Lower leg skin (tissue), 4 donors: ENCODE data around the gene PNMA6A. TPM values are rescaled to one million over a fixed set of nuclear protein-coding genes. Genes with fewer than 3 reads are reported as not detected.
"Not testable (repeated sequence)": the region's sequence is repeated elsewhere in the genome, so short reads cannot be mapped to it uniquely, and the experiment has no call there.

Experiments used
- DNase-seq, 2 donors: peaks; one replicate each; pipeline ENCODE4 v3.0.0-alpha.2; 2019; ENCODE audit warnings: low spot score in 2 of 2
- H3K4me3 ChIP-seq: fragments of 200-600 bp; sonication (generic); 2 replicates; pipeline ENCODE4 v1.5.1; 2017; ENCODE audit warnings: mild to moderate bottlenecking, low read depth; ENCODE audit not compliant: poor library complexity, severe bottlenecking
- POLR2A ChIP-seq, 2 donors: fragments of 450-650 bp; IDR thresholded peaks; one replicate each; pipeline ENCODE4 v1.6.1; 2016 to 2017; ENCODE audit warnings: antibody characterized with exemption in 2 of 2, mild to moderate bottlenecking in 1 of 2, moderate library complexity in 1 of 2
- WGBS, 2 donors: methylation state at CpG; one replicate each; pipeline ENCODE4 v1.1.5; 2018; 5-methylcytosine and 5-hydroxymethylcytosine counted together
- intact Hi-C: fragments of 100-400 bp; cut with DNase I; formaldehyde crosslinking; loops from one replicate; pipeline ENCODE4 v1.15.0; 2023; ENCODE audit warnings: low total_unique reads
- total RNA-seq, 4 donors: library from RNA; depleted of rRNA; stranded (reverse); fragments of >200 nt; gene quantifications; one replicate each; pipeline ENCODE4 v1.1.0, GENCODE V29; 2016
- TF ChIP-seq, protein P1 (sequence below), 3 donors: fragments of 450-650 bp; IDR thresholded peaks; one replicate each; pipeline ENCODE4 v1.5.1; 2016; ENCODE audit warnings: antibody characterized with exemption in 3 of 3, mild to moderate bottlenecking in 3 of 3, moderate library complexity in 2 of 3

Gene PNMA6A
- 1 to 10 TPM in 1 of 4 donors, under 1 TPM in 3; 0.08 to 1.5 (median 0.46) TPM for total RNA-seq

DNA sequence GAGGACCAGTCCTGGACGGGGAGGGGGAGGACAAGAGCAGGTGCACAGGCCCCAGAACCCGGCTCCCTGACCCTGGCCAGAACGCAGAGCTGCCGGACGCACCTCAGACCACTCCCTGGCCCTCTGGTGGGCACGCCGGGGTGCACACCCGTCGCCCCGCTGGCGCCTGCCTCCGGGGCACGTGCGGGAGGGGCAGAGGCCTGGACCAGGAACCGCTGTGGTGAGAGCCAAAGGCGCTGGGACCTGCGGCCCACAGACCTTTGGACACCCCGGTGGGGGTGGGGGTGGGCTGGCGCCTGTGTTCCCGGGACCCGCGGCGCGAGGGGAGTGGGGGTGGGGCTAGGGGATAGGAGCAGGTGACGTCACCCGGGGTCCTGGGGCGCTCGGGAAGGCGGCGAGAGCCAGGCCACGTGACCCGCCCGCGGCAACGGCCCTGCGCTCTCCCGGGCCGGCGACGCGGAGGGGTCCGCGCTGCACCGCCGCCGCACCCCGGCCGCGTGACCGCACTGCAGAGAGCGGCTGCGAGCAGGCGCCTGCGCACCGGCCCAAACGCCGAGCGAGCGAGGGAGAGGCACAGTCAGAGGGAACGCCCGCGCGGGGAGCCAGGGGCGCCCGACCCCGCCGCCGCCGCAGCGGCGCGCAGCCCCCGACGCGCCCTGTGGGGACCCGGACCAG, at the start of gene PNMA6A:
Gene PNMA6A, plus strand, starts transcription at position 546 of the 675 bp plus-strand sequence. CDS start 609 bp downstream, outside the sequence.
- WGBS, 2 donors, result no CpG with 5 or more reads among the region's 76 CpGs
- H3K4me3 ChIP-seq, DNase-seq, intact Hi-C loops: not testable (repeated sequence)

DNA sequence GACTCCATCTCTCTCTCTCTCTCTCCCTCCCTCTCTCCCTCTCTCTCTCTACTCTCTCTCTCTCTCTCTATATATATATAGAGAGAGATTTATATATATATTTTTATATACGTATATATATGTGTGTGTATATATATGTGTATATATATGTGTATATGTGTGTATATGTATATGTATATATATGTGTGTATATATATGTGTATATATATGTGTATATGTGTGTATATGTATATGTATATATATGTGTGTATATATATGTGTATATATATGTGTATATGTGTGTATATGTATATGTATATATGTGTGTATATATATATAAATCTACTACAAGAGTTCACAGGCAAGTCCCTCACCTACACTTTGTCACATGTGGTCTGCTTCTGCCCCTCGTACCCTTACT, 45.8 kb upstream of the PNMA6A start:
- H3K4me3 ChIP-seq, intact Hi-C loops, DNase-seq: not testable (repeated sequence)
- 47 to 54% methylated on average over 2 of the region's 2 CpGs for WGBS, 2 donors

DNA sequence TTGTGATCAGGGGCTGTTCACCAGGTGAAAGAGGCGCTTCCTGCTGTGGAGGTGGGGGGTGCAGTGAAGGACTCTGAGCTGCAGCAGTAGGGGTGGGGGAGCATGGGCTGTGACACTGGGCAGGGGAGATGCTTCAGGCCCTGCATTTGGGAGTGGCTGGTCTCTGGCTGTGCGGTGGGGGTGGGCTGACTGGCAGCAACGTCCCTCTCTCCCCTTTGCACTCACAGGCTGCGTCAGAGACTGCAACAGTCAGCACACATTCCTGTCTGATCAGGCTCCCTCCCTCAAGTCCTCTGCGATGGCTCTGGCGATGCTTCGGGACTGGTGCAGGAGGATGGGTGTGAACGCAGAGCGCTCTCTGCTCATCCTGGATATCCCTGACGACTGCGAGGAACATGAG, 43.8 kb upstream of the PNMA6A start:
- intact Hi-C loops, DNase-seq, H3K4me3 ChIP-seq: not testable (repeated sequence)
- WGBS, 2 donors, result 36 to 49% methylated on average over 3 to 7 of the region's 11 CpGs

DNA sequence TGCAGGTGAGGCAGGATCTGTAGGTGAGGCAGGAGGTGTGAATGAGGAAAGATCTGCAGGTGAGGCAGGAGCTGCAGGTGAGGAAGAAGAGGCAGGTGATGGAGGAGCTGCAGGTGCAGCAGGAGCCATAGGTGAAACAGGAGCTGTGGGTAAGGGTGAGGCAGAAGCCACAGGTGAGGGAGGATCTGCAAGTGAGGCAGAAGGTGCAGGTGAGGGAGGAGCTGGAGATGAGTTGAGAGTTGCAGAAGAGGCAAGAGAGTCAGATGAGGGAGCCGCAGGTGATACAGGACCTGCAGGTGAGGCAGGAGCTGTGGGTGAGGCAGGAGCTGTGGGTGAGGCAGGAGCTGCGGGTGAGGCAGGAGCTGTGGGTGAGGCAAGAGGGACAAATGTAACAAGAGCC, 43.1 kb upstream of the PNMA6A start:
- no peak for DNase-seq
- intact Hi-C loops, result no loop called here
- 42 to 75% methylated on average over 2 of the region's 2 CpGs for WGBS, 2 donors
- no peak for TF ChIP-seq POLR2A (IDR thresholded peaks at IDR 0.05)
- TF ChIP-seq, protein P1, sequence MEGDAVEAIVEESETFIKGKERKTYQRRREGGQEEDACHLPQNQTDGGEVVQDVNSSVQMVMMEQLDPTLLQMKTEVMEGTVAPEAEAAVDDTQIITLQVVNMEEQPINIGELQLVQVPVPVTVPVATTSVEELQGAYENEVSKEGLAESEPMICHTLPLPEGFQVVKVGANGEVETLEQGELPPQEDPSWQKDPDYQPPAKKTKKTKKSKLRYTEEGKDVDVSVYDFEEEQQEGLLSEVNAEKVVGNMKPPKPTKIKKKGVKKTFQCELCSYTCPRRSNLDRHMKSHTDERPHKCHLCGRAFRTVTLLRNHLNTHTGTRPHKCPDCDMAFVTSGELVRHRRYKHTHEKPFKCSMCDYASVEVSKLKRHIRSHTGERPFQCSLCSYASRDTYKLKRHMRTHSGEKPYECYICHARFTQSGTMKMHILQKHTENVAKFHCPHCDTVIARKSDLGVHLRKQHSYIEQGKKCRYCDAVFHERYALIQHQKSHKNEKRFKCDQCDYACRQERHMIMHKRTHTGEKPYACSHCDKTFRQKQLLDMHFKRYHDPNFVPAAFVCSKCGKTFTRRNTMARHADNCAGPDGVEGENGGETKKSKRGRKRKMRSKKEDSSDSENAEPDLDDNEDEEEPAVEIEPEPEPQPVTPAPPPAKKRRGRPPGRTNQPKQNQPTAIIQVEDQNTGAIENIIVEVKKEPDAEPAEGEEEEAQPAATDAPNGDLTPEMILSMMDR (IDR thresholded peaks at IDR 0.05), result no peak
- no peak overlapping the region for H3K4me3 ChIP-seq

DNA sequence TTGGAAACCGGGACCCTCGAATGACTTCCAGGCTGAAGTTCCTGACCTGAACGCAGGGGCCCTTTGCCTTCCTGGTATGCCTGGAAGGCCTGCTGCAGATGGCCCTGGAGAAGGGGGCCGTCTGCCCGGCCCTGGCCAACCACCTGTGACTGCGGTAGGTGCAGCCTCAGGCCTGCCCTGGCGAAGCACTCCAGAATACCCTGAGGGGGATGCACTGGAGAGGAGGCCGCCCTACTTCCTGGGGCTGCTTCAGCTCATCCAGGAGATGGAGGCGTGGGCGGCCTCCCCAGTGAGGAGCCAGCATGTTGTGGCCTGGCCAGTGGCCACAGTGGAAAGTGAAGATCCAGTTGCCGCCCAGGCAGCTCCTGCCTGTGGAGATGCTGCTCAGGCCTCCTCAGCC, 42.4 kb upstream of the PNMA6A start:
- WGBS, 2 donors, result 79 to 80% methylated on average over 7 to 8 of the region's 11 CpGs
- DNase-seq, result no peak
- no peak overlapping the region for H3K4me3 ChIP-seq
- intact Hi-C loops, result no loop called here
- TF ChIP-seq, protein P1 (IDR thresholded peaks at IDR 0.05), result no peak
- no peak for TF ChIP-seq POLR2A (IDR thresholded peaks at IDR 0.05)

DNA sequence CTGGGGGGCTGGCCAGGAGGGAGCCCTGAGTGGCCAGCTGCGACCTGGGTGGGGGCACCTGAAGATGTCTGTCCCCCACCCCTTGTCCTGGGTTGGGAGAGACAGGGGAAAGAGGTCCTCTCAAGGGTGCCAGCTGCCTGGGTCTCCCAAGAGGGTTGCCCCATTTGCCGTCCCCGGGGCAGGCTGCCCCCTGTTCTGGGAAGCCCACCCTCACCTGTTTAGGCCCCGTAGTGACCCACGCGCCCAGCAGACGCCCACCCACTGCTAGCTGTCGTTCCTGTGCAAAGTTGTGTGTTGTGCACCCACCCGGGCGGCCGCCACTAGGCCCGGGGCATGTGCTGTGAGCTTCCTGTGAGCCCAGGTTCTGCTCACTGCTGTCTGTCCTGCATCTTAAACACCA, 41.5 kb upstream of the PNMA6A start:
- 85 to 95% methylated on average over 11 to 12 of the region's 12 CpGs for WGBS, 2 donors
- TF ChIP-seq, protein P1 (IDR thresholded peaks at IDR 0.05), result no peak
- no peak for TF ChIP-seq POLR2A (IDR thresholded peaks at IDR 0.05)
- no peak for DNase-seq
- no peak overlapping the region for H3K4me3 ChIP-seq
- intact Hi-C loops, result no loop called here

DNA sequence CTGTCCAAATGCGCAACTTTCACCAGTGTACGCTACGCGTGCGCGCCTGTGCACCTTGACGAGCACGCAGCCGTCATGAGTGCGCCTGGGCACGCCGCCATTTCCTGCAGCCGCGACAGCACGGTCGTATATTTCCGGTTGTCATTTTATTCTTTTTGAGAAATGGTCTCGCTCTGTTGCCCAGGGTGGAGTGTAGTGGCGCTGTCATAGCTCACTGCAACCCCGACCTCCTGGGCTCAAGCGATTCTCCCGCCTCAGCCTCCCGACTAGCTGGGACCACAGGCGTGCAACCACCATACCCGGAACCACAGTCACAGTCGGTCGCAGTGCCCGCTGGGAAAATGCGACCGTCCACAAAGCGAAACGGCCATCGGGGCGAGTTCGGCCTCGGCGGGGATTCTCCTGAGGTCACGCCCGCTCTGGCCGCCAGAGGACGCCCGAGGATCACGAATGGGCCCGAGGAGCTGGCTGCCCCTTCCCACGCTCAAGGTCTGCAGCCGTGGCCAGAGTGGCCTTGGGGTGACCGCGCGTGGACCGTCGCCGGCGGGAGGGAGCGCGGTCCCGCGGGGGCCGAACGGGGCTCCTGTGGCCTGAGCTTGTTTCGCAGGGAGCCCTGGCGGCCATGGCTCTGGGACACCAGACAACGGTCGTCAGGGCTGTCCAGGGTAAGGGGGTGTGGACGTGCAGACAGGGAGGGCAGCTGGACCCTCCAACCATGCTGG, 39.7 kb upstream of the PNMA6A start:
- no peak overlapping the region for H3K4me3 ChIP-seq
- no peak for TF ChIP-seq POLR2A (IDR thresholded peaks at IDR 0.05)
- TF ChIP-seq, protein P1 (IDR thresholded peaks at IDR 0.05), result peak in 1 of 3 donors; percentile 66
- 27 to 51% methylated on average over 22 to 31 of the region's 64 CpGs for whole genome bisulfite sequencing, 2 donors
- peak; percentile 49 to 95 for DNase-seq
- intact Hi-C loops, result no loop called here
